BJ (cell line): ENCODE results near the gene RXRB. TPM values are rescaled to one million over a fixed set of nuclear protein-coding genes. Genes with fewer than 3 reads are reported as not detected.
"Not testable (repeated sequence)": the region's sequence is repeated elsewhere in the genome, so short reads cannot be mapped to it uniquely, and the experiment has no call there.

Source experiments
- CTCF ChIA-PET: fragments of 350-600 bp; formaldehyde crosslinking; extraction: SDS; loops from one replicate; lab custom pipeline; 2021; ENCODE audit warnings: antibody characterized with exemption, inconsistent platforms; lab: Yijun Ruan, JAX
- POLR2A ChIA-PET: fragments of 300-600 bp; sonication (Branson Sonifier 250); formaldehyde crosslinking; extraction: SDS; loops from one replicate; lab custom pipeline; 2021; ENCODE audit warnings: antibody characterized with exemption; lab: Charles Lee
- DNase-seq: peaks from one replicate; pipeline ENCODE4 v3.0.0-alpha.2; 2011; ENCODE audit warnings: low read depth
- H3K27me3 ChIP-seq: 2 replicates; pipeline ENCODE4 v1.6.0; 2011; ENCODE audit warnings: low read length; ENCODE audit not compliant: control insufficient read depth, insufficient read depth
- H3K36me3 ChIP-seq: 2 replicates; pipeline ENCODE4 v1.5.1; 2011; ENCODE audit warnings: low read length; ENCODE audit not compliant: control insufficient read depth, insufficient read depth
- H3K4me3 ChIP-seq: 2 replicates; pipeline ENCODE4 v1.5.1; 2011; ENCODE audit warnings: low read depth, mild to moderate bottlenecking, control low read depth, low read length
- CTCF ChIP-seq: IDR thresholded peaks from 2 replicates; pipeline ENCODE4 v1.5.1; 2011; ENCODE audit warnings: low read depth, mild to moderate bottlenecking, control low read depth, inconsistent platforms, low read length, moderate library complexity; ENCODE audit not compliant: insufficient read depth
- polyA plus RNA-seq: library from polyadenylated mRNA; depleted of rRNA; stranded (reverse); fragments of >200 nt; gene quantifications from 2 replicates; pipeline ENCODE4 v1.2.3, GENCODE V29; 2011

RXRB gene
- polyA plus RNA-seq, 1 experiment, result 67.9 TPM

GRCh38 chr6:33236328-33236727 lies 35.9 kb upstream of the RXRB start:
- Histone ChIP-seq H3K36me3 (no peaks in the 10 kb centered on the region), H3K4me3 (no peak overlapping the region), H3K27me3 (peaks cover 21% of the 10 kb centered on the region)
- ChIA-PET POLR2A (no interaction called here), CTCF (interaction anchor here (5.0 kb wide), 1 partner anchor 12 kb away, joined by 34 read pairs; no protein-coding TSS in a partner anchor)
- no peak for DNase-seq
- TF ChIP-seq CTCF, result no peak

- Histone ChIP-seq H3K36me3 (no peaks in the 10 kb centered on the region), H3K27me3 (peaks cover 22% of the 10 kb centered on the region), H3K4me3 (no peak overlapping the region)
- ChIA-PET POLR2A (no interaction called here), CTCF (no interaction called here)
- DNase-seq, result no peak
- TF ChIP-seq CTCF, result no peak
Measured at GRCh38 chr6:33235221-33235634, 34.8 kb upstream of the RXRB start.

GRCh38 chr6:33226503-33227120 lies 26.1 kb upstream of the RXRB start:
- POLR2A ChIA-PET, DNase-seq, H3K36me3 ChIP-seq, H3K27me3 ChIP-seq, H3K4me3 ChIP-seq: not testable (repeated sequence)
- CTCF ChIA-PET, result interaction anchor here (0.7 kb wide), 1 partner anchor 212 kb away, joined by 3 read pairs; no protein-coding TSS in a partner anchor

- POLR2A ChIA-PET, result no interaction called here
- CTCF ChIA-PET, result interaction anchor here (2.6 kb wide), 1 partner anchor 8 kb away, joined by 7 read pairs; the partner anchor contains the start of gene RING1
- DNase-seq, result no peak
- no peak for TF ChIP-seq CTCF
- Histone ChIP-seq H3K36me3 (no peaks in the 10 kb centered on the region), H3K4me3 (no peak overlapping the region), H3K27me3 (peaks cover 2% of the 10 kb centered on the region; the same call in 1 of the 2 replicates)
Measured at GRCh38 chr6:33217681-33218080, 17.2 kb upstream of the RXRB start.

GRCh38 chr6:33217246-33217645 lies 16.8 kb upstream of the RXRB start:
- H3K27me3 ChIP-seq, result no peaks in the 10 kb centered on the region; the same call in 1 of the 2 replicates
- CTCF ChIA-PET, result no interaction called here
- no peak overlapping the region for H3K4me3 ChIP-seq
- DNase-seq, result no peak
- no peak for TF ChIP-seq CTCF
- H3K36me3 ChIP-seq, result no peaks in the 10 kb centered on the region
- POLR2A ChIA-PET, result no interaction called here

- ChIA-PET POLR2A (no interaction called here), CTCF (interaction anchor here (0.8 to 1.2 kb wide), 2 partner anchors 23 to 97 kb away, joined by 3 read pairs; no protein-coding TSS in a partner anchor)
- DNase-seq, result no peak
- no peak overlapping the region for H3K4me3 ChIP-seq
- TF ChIP-seq CTCF, result no peak
- peaks cover 4% of the 10 kb centered on the region for H3K36me3 ChIP-seq
- no peaks in the 10 kb centered on the region; the same call in 1 of the 2 replicates for H3K27me3 ChIP-seq
Measured at GRCh38 chr6:33216117-33216649, 15.7 kb upstream of the RXRB start.
